ENCODE data around the gene PCAT7. TPM values are rescaled to one million over a fixed set of nuclear protein-coding genes. Genes with fewer than 3 reads are reported as not detected.

The PCAT7 gene
- total RNA-seq, 1 experiment from 2014 or later, result 4.0 TPM

GRCh38 chr9:94545940-94546339 is 8.9 kb upstream of the PCAT7 start:
- Histone ChIP-seq H2BK120ac (ENCODE audit: low read depth, low read length, poor library complexity, severe bottlenecking) (no peak overlapping the region), H3K79me2 (ENCODE audit: insufficient read depth, low read length) (no peaks in the 10 kb centered on the region), H3K4me2 (ENCODE audit: insufficient read depth, insufficient read length, low read length) (no peak overlapping the region), H3K56ac (ENCODE audit: insufficient read length, low read depth, low read length) (no peak overlapping the region), H3K18ac (ENCODE audit: insufficient read length, low read depth, low read length) (no peak overlapping the region), H4K91ac (ENCODE audit: insufficient read length, low read depth, low read length) (no peak overlapping the region), H3K23me2 (ENCODE audit: insufficient read length, low read depth, low read length, poor library complexity, severe bottlenecking) (no peaks in the 10 kb centered on the region), H3K23ac (ENCODE audit: insufficient read length, low read depth, low read length) (no peak overlapping the region), H3K14ac (ENCODE audit: insufficient read depth, low read length) (no peak overlapping the region), H2BK20ac (ENCODE audit: low read depth, low read length, poor library complexity, severe bottlenecking) (no peak overlapping the region), H4K5ac (ENCODE audit: insufficient read length, low read depth, low read length) (no peak overlapping the region), H4K8ac (replicated peaks; ENCODE audit: insufficient read length, low read depth, low read length) (no peak overlapping the region), H2BK12ac (ENCODE audit: insufficient read length, low read depth, low read length) (no peak overlapping the region), H3K27ac (ENCODE audit: insufficient read length, low read depth, low read length) (no peak overlapping the region), H2AFZ (ENCODE audit: low read length) (no peak overlapping the region), H3K4ac (ENCODE audit: low read depth, low read length) (no peak overlapping the region), H2BK5ac (ENCODE audit: insufficient read length, low read length) (no peak overlapping the region), H3K9me3 (ENCODE audit: control insufficient read depth, low read depth, low read length) (no peaks in the 10 kb centered on the region), H3K79me1 (ENCODE audit: insufficient read depth, low read depth, low read length, poor library complexity, severe bottlenecking) (no peaks in the 10 kb centered on the region), H3T11ph (ENCODE audit: low read length) (no peak overlapping the region), H4K20me1 (ENCODE audit: control insufficient read depth, insufficient read depth, insufficient read length) (no peaks in the 10 kb centered on the region), H2AK5ac (ENCODE audit: insufficient read length, low read length) (no peak overlapping the region), H3K9ac (ENCODE audit: extremely low read depth, insufficient read length, low read length) (no peak overlapping the region), H3K27me3 (ENCODE audit: insufficient read depth, low read length) (no peaks in the 10 kb centered on the region), H2BK15ac (ENCODE audit: low read depth, low read length) (no peak overlapping the region), H3K4me1 (ENCODE audit: insufficient read depth, low read length) (no peaks in the 10 kb centered on the region)
- Mint-ChIP-seq H3K4me3 (no peak overlapping the region), H3K4me1 (peaks cover 0 to 3% of the 10 kb centered on the region in 2 experiments; a peak in 1 of 4 replicates), H3K27ac (no peak overlapping the region), H3K27me3 (ENCODE audit: low read depth) (no peaks in the 10 kb centered on the region), H3K9me3 (peaks cover 5 to 7% of the 10 kb centered on the region in 2 experiments; a peak in 2 of 5 replicates), H3K36me3 (ENCODE audit: insufficient read depth in 1 of 3, low read depth in 3 of 3) (peaks cover 5 to 8% (median 7%) of the 10 kb centered on the region in 3 experiments)
- no peak for DNase-seq
- TF ChIP-seq CTCF (conservative IDR thresholded peaks at IDR 0.05), result no peak
- whole genome bisulfite sequencing (ENCODE audit: extremely low coverage, insufficient read length, low lambda C conversion rate), result no CpG with 5 or more reads among the region's 1 CpG
